Stimulated activated CD4-positive, alpha-beta T cell treated with anti-CD3 and anti-CD28 coated beads, Interleukin-1b, Interleukin-23, amount 100 ng/mL, for 1 hour (primary cell): ENCODE measurements around the gene HSD17B14.

Experiments
- DNase-seq, 2 donors: peaks; one replicate each; pipeline ENCODE4 v3.0.0-alpha.2; 2020; ENCODE audit warnings: low read depth in 2 of 2

The HSD17B14 gene

GRCh38 chr19:48830088-48830487 lies 6.2 kb downstream of the HSD17B14 start:
- no peak for DNase-seq

- DNase-seq = no peak
Observed at GRCh38 chr19:48826606-48827020, 9.7 kb downstream of the HSD17B14 start.

- DNase-seq = no peak
Observed at GRCh38 chr19:48822514-48822913, 13.8 kb downstream of the HSD17B14 start.

- no peak for DNase-seq
Observed at GRCh38 chr19:48821633-48822032, 14.7 kb downstream of the HSD17B14 start.

- no peak for DNase-seq
Observed at GRCh38 chr19:48819366-48819816, 16.9 kb downstream of the HSD17B14 start.

GRCh38 chr19:48818234-48818820 lies 18.0 kb downstream of the HSD17B14 start:
- no peak for DNase-seq

- no peak for DNase-seq
Observed at GRCh38 chr19:48817585-48818124, 18.6 kb downstream of the HSD17B14 start.

GRCh38 chr19:48815870-48816501 lies 20.3 kb downstream of the HSD17B14 start:
- DNase-seq = no peak

GRCh38 chr19:48814895-48815294 lies 21.4 kb downstream of the HSD17B14 start:
- no peak for DNase-seq

- no peak for DNase-seq
Observed at GRCh38 chr19:48813123-48813913, 23.0 kb downstream of the HSD17B14 start.

- peak in 1 of 2 donors; percentile 35 for DNase-seq
Observed at GRCh38 chr19:48812094-48812929, 24.0 kb downstream of the HSD17B14 start.

GRCh38 chr19:48810151-48810550 lies 26.1 kb downstream of the HSD17B14 start:
- no peak for DNase-seq

- no peak for DNase-seq
Observed at GRCh38 chr19:48807590-48808308, 28.5 kb downstream of the HSD17B14 start.

GRCh38 chr19:48806818-48807589 lies 29.3 kb downstream of the HSD17B14 start:
- DNase-seq = no peak

- DNase-seq = no peak
Observed at GRCh38 chr19:48806518-48806817, 29.8 kb downstream of the HSD17B14 start.

- DNase-seq = no peak
Observed at GRCh38 chr19:48805452-48805851, 30.8 kb downstream of the HSD17B14 start.

GRCh38 chr19:48804496-48804895 lies 31.8 kb downstream of the HSD17B14 start:
- no peak for DNase-seq

- DNase-seq = no peak
Observed at GRCh38 chr19:48802623-48803022, 33.7 kb downstream of the HSD17B14 start.

- no peak for DNase-seq
Observed at GRCh38 chr19:48799358-48800300, 36.7 kb downstream of the HSD17B14 start.
